Effector memory CD8-positive, alpha-beta T cell (primary cell): ENCODE data around the gene TUFT1.

Source experiments
- ATAC-seq: fragments of 150-1000 bp; cut with Tn5 transposase; replicated peaks from 2 replicates; pipeline ENCODE4 v1.10.0; 2021; ENCODE audit warnings: mild to moderate bottlenecking, moderate library complexity
- DNase-seq, 3 experiments: peaks; one replicate each; pipeline ENCODE4 v3.0.0; 2021
- H3K27ac Mint-ChIP-seq, 2 donors: one replicate each; pipeline ENCODE4 v1.8.0; 2022; ENCODE audit warnings: mild to moderate bottlenecking in 2 of 2, mixed read lengths in 2 of 2, moderate library complexity in 2 of 2
- H3K27me3 Mint-ChIP-seq, 2 donors: one replicate each; pipeline ENCODE4 v1.8.0; 2022; ENCODE audit warnings: mixed read lengths in 2 of 2
- H3K36me3 Mint-ChIP-seq: one replicate; pipeline ENCODE4 v1.8.0; 2022; ENCODE audit warnings: mild to moderate bottlenecking, moderate library complexity, mixed read lengths; ENCODE audit not compliant: insufficient read depth
- H3K4me1 Mint-ChIP-seq, 2 donors: one replicate each; pipeline ENCODE4 v1.8.0; 2022; ENCODE audit warnings: low read depth in 2 of 2, mixed read lengths in 2 of 2
- H3K4me3 Mint-ChIP-seq, 2 donors: one replicate each; pipeline ENCODE4 v1.8.0; 2022; ENCODE audit warnings: mild to moderate bottlenecking in 2 of 2, mixed read lengths in 2 of 2, moderate library complexity in 2 of 2
- H3K9me3 Mint-ChIP-seq, 2 donors: one replicate each; pipeline ENCODE4 v1.8.0; 2022; ENCODE audit warnings: mixed read lengths in 2 of 2

TUFT1 gene

GRCh38 chr1:151626740-151627334 is 86.7 kb downstream of the TUFT1 start:
- peak overlapping the region in 1 of 2 donors; percentile 59 for H3K27ac Mint-ChIP-seq
- no peaks in the 10 kb centered on the region for H3K36me3 Mint-ChIP-seq
- DNase-seq, result no peak
- H3K4me3 Mint-ChIP-seq, result no peak overlapping the region
- no peaks in the 10 kb centered on the region for H3K9me3 Mint-ChIP-seq
- H3K4me1 Mint-ChIP-seq, result peaks cover 6 to 15% of the 10 kb centered on the region in 2 donors
- no peaks in the 10 kb centered on the region for H3K27me3 Mint-ChIP-seq
- no peak for ATAC-seq

DNA sequence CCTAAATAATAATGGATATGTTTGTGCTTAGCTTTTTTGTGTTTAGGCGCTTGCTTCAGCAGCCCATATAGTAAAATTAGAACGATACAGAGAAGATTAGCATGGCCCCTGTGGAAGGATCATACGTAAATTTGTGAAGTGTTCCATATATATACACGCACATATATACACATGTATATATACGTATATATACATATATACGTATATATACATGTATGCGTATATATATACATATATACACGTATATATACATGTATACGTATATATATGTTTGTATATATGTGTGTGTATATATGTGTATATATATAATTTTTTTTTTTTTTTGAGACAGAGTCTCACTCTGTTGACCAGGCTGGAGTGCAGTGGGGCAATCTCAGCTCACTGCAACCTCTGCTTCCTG is 89.2 kb downstream of the TUFT1 start:
- H3K36me3 Mint-ChIP-seq, result no peaks in the 10 kb centered on the region
- H3K9me3 Mint-ChIP-seq, result no peaks in the 10 kb centered on the region
- no peaks in the 10 kb centered on the region for H3K27me3 Mint-ChIP-seq
- DNase-seq, result no peak
- no peak overlapping the region for H3K4me3 Mint-ChIP-seq
- ATAC-seq, result no peak
- no peak overlapping the region for H3K27ac Mint-ChIP-seq
- H3K4me1 Mint-ChIP-seq, result peaks cover 5 to 20% of the 10 kb centered on the region in 2 donors
